GM12878 (cell line): ENCODE data around the gene PXMP4. TPM values are rescaled to one million over a fixed set of nuclear protein-coding genes. Genes with fewer than 3 reads are reported as not detected.

Experiments used
- ATAC-seq: fragments of 200-7000 bp; cut with Tn5 transposase; 3 replicates; pipeline ENCODE4 v1.9.1; 2020; ENCODE audit warnings: mild to moderate bottlenecking, moderate library complexity
- BruUV-seq: library from RNA; stranded (reverse); fragments of 400-500 nt; replicated peaks from 2 replicates; lab custom pipeline; 2021; lab: Mats Ljungman, UMichigan
- CTCF ChIA-PET: fragments of 300-600 bp; sonication (Branson Sonifier 250); formaldehyde crosslinking; extraction: SDS; loops from one replicate; lab custom pipeline; 2021; ENCODE audit warnings: inconsistent platforms; lab: Yijun Ruan, JAX
- POLR2A ChIA-PET: fragments of 350-600 bp; formaldehyde crosslinking; extraction: SDS; loops from one replicate; lab custom pipeline; 2021; ENCODE audit warnings: inconsistent platforms; lab: Charles Lee
- RAD21 ChIA-PET: fragments of 300-600 bp; sonication (Branson Sonifier 250); formaldehyde crosslinking; loops from one replicate; lab custom pipeline; 2023; ENCODE audit warnings: antibody characterized with exemption; ENCODE audit not compliant: unreplicated experiment; lab: Charles Lee
- SMC1A ChIA-PET: fragments of 300-600 bp; sonication (Branson Sonifier 250); formaldehyde crosslinking; loops from one replicate; lab custom pipeline; 2023; ENCODE audit not compliant: unreplicated experiment, uncharacterized antibody; lab: Charles Lee
- DNase-seq: peaks from one replicate; pipeline ENCODE4 v3.0.0-alpha.2; 2011; ENCODE audit warnings: low read depth, low spot score
- FAIRE-seq: peaks from 3 replicates; lab custom pipeline; 2011; peaks lifted over from hg19 to GRCh38; lab: Jason Lieb, UNC
- H2AFZ ChIP-seq: 2 replicates; pipeline ENCODE4 v1.6.0; 2011; ENCODE audit warnings: low read depth, low read length, control low read depth; ENCODE audit not compliant: control insufficient read depth
- H3K27ac ChIP-seq: 2 replicates; pipeline ENCODE4 v1.5.1; 2011; ENCODE audit warnings: control low read depth; ENCODE audit not compliant: control insufficient read depth, insufficient read depth
- H3K27me3 ChIP-seq, 2 experiments: replicated peaks in 1 of 2; 2 replicates each; pipeline versions ENCODE4 v1.6.0 to v1.6.1; 2011; ENCODE audit warnings: low read length in 1 of 2; ENCODE audit not compliant: control insufficient read depth in 2 of 2, insufficient read depth in 2 of 2
- H3K36me3 ChIP-seq, 2 experiments: 2 replicates each; pipeline ENCODE4 v1.5.1; 2011; ENCODE audit warnings: low read length in 1 of 2; ENCODE audit not compliant: control insufficient read depth in 2 of 2, insufficient read depth in 2 of 2
- H3K4me1 ChIP-seq: 2 replicates; pipeline ENCODE4 v1.6.1; 2011; ENCODE audit warnings: mild to moderate bottlenecking, low read length, moderate library complexity, mixed read lengths; ENCODE audit not compliant: control insufficient read depth, insufficient read depth
- H3K4me2 ChIP-seq: 2 replicates; pipeline ENCODE4 v1.6.0; 2011; ENCODE audit warnings: control low read depth; ENCODE audit not compliant: control insufficient read depth, insufficient read depth
- H3K4me3 ChIP-seq: fragments of 200-600 bp; sonication (generic); 2 replicates; pipeline ENCODE4 v1.5.1; 2016
- H3K79me2 ChIP-seq: 2 replicates; pipeline ENCODE4 v1.6.0; 2011; ENCODE audit warnings: low read length; ENCODE audit not compliant: control insufficient read depth, insufficient read depth
- H3K9ac ChIP-seq: 2 replicates; pipeline ENCODE4 v1.8.0; 2011; ENCODE audit warnings: low read length, control low read depth, mixed read lengths; ENCODE audit not compliant: control insufficient read depth, insufficient read depth
- H3K9me3 ChIP-seq: replicated peaks from 3 replicates; pipeline ENCODE4 v1.5.1; 2011; ENCODE audit warnings: mild to moderate bottlenecking, low read length; ENCODE audit not compliant: control insufficient read depth, insufficient read depth
- H4K20me1 ChIP-seq: 2 replicates; pipeline ENCODE4 v1.6.0; 2011; ENCODE audit not compliant: control insufficient read depth, insufficient read depth
- CEBPB ChIP-seq, 2 experiments: fragments of 150-350 bp in 1 of 2; IDR thresholded peaks; 2 replicates each; pipeline ENCODE4 v1.6.1; 2012 to 2014; ENCODE audit warnings: low read depth in 2 of 2, low read length in 2 of 2, borderline replicate concordance in 1 of 2, inconsistent platforms in 1 of 2
- HSF1 ChIP-seq: fragments of 150-350 bp; IDR thresholded peaks from 2 replicates; pipeline ENCODE4 v1.6.1; 2014; ENCODE audit warnings: mild to moderate bottlenecking, low read depth, low read length
- IRF5 ChIP-seq: fragments of 450-650 bp; IDR thresholded peaks from 2 replicates; pipeline ENCODE4 v1.6.1; 2017; ENCODE audit warnings: borderline replicate concordance
- MTA2 ChIP-seq: fragments of 450-650 bp; IDR thresholded peaks from 2 replicates; pipeline ENCODE4 v1.6.1; 2016; ENCODE audit warnings: low read depth, mild to moderate bottlenecking, moderate library complexity
- RFX5 ChIP-seq: IDR thresholded peaks from 2 replicates; pipeline ENCODE4 v1.6.1; 2011; ENCODE audit warnings: low read depth, low read length, improper control_type of control experiment
- SKIL ChIP-seq: fragments of 450-650 bp; IDR thresholded peaks from 2 replicates; pipeline ENCODE4 v1.6.1; 2017; ENCODE audit warnings: mild to moderate bottlenecking, low read depth, inconsistent platforms; ENCODE audit not compliant: poor library complexity, severe bottlenecking
- WGBS: methylation state at CpG from one replicate; pipeline ENCODE4 v1.1.6; 2016; ENCODE audit warnings: low lambda C conversion rate; ENCODE audit not compliant: insufficient replicate concordance, insufficient coverage; ENCODE audit errors: missing lambda C conversion rate; 5-methylcytosine and 5-hydroxymethylcytosine counted together
- in situ Hi-C: fragments of 300-500 bp; cut with MboI; formaldehyde crosslinking; loops from 9 replicates; pipeline ENCODE4 v1.14.3; 2018; ENCODE audit warnings: mixed read lengths
- intact Hi-C: fragments of 100-400 bp; cut with micrococcal nuclease; formaldehyde crosslinking; loops from one replicate; pipeline ENCODE4 v1.14.2; 2022; ENCODE audit not compliant: unreplicated experiment
- polyA plus RNA-seq, 11 experiments: library from polyadenylated mRNA; depleted of rRNA in 4 of 11; unstranded in 6 of 11; stranded (reverse) in 5 of 11; fragments of >200 nt; fragmentation: Nextera tagmentation in 4 of 11; fragmentation: Illumina TruSeq in 1 of 11; extraction: Ambion mirVana in 4 of 11; extraction: Trizol in 1 of 11; gene quantifications; 1 replicate in 1 of 11; 2 replicates in 10 of 11; pipeline versions ENCODE4 v1.2.1 to v1.2.3, GENCODE V29; 2011 to 2016; ENCODE audit warnings: inconsistent platforms in 2 of 11, missing spikeins in 2 of 11, low read depth in 1 of 11
- total RNA-seq, 4 experiments: library from RNA; depleted of rRNA in 3 of 4; stranded (reverse); fragments of >200 nt in 3 of 4; fragmentation: Illumina TruSeq in 1 of 4; extraction: Trizol in 1 of 4; gene quantifications; 2 replicates each; pipeline versions ENCODE4 v1.2.1 to v1.2.3, GENCODE V29; 2013 to 2021

PXMP4 gene
- total and polyA plus RNA-seq, 10 of the 15 experiments (the other 5 are each of a cell fraction or from before 2014, with no cell fraction given), result 3.6 to 19.2 (median 8.6) TPM

- no TSS peak for BruUV-seq
- in situ Hi-C loops, result no loop called here
Observed at GRCh38 chr20:33713865-33714367, 6.2 kb downstream of the PXMP4 start.

More at GRCh38 chr20:33713865-33714367, 6.2 kb downstream of the PXMP4 start:
- H3K9ac ChIP-seq, result no peak overlapping the region
- H4K20me1 ChIP-seq, result no peaks in the 10 kb centered on the region
- no peak for FAIRE-seq
- 88% methylated on average over 10 of the region's 10 CpGs for WGBS
- H3K79me2 ChIP-seq, result no peaks in the 10 kb centered on the region
- ATAC-seq, result no peak
- H3K4me1 ChIP-seq, result no peaks in the 10 kb centered on the region
- TF ChIP-seq IRF5, result no peak
- no peak for TF ChIP-seq CEBPB (IDR thresholded peaks at IDR 0.05; ENCODE audit: borderline replicate concordance in 1 of 2, low read depth in 2 of 2, low read length in 2 of 2)
- no peak for TF ChIP-seq RFX5
- no peak for TF ChIP-seq MTA2
- TF ChIP-seq SKIL, result no peak
- no peak for TF ChIP-seq HSF1
- H3K27me3 ChIP-seq, result no peaks in the 10 kb centered on the region
- ChIA-PET CTCF (no interaction called here), SMC1A (interaction anchor here (0.7 kb wide), 1 partner anchor 8 kb away, joined by 3 read pairs; no protein-coding TSS in a partner anchor), RAD21 (no interaction called here), POLR2A (no interaction called here)
- intact Hi-C loops, result no loop called here
- H3K4me3 ChIP-seq, result no peak overlapping the region
- no peak overlapping the region for H3K4me2 ChIP-seq
- H2AFZ ChIP-seq, result no peak overlapping the region
- DNase-seq, result no peak
- 0 out of 4 replicates have a peak, but pooled peaks cover 0 to 2% of the 10 kb centered on the region in 2 experiments for H3K36me3 ChIP-seq
- H3K9me3 ChIP-seq, result no peaks in the 10 kb centered on the region
- H3K27ac ChIP-seq, result no peak overlapping the region
